ENCODE data around the gene RET. TPM values are rescaled to one million over a fixed set of nuclear protein-coding genes. Genes with fewer than 3 reads are reported as not detected.

RET gene
- total RNA-seq, 1 experiment from 2014 or later: 68.0 TPM

DNA sequence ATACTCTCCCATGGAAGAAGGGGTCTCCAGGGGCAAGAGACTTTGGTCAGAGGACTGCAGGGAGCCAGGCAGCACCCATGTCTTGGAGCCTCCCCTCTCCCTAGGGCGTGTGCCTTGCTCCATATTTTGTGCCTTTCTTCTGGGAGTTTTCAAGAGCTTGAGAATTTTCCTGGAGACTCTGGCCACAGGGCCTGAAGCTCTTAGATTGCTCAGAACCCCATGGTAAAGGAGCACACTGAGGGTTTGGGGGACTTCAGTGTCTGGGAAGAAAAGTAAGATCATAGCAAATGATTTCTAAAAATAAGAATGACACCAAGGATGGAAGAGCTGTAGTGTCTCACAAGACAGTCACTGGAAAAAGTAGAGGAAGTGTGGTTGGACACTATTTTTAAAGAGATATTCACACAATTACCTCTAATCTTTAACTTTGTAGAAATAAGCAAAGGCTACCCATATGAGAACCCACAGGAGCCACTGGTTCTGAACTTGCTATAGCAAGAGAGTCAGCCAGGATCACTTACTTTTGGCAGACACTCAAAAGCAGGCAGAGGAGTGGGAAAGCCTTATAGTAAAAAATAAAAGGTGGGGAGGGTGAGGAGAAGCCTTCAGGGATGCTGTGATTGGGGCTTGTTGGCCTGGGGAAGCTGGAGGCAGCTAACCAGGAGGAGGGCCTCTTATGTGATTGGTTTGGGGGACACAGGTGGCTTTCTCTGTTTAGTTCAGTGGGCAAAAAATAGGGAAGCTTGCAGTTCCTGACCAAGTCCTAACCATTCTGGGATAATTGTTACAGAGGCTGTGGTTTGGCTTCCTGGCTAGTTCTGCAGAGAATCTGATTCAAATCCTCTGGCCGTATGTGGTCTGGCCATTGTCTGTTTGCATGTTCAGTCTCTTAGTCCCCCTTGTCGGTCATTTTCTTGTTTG is 56.3 kb downstream of the RET start:
- H3K4me3 ChIP-seq (ENCODE audit: low read depth, low read length, poor library complexity, severe bottlenecking): no peak overlapping the region
- no TSS peak for BruUV-seq (replicated peaks)
- no peak overlapping the region for H3K27ac ChIP-seq (ENCODE audit: low read depth, low read length, poor library complexity, severe bottlenecking)
- POLR2A ChIA-PET (ENCODE audit: low non-redundant PET): no interaction called here
- no peak for DNase-seq (ENCODE audit: low spot score)
- intact Hi-C loops (cut with micrococcal nuclease; ENCODE audit: unreplicated experiment): no loop called here
- CTCF ChIA-PET: no interaction called here
- no peaks in the 10 kb centered on the region for H3K27me3 ChIP-seq (replicated peaks; ENCODE audit: insufficient read depth, low read depth, low read length, poor library complexity)
- TF ChIP-seq, protein P1, sequence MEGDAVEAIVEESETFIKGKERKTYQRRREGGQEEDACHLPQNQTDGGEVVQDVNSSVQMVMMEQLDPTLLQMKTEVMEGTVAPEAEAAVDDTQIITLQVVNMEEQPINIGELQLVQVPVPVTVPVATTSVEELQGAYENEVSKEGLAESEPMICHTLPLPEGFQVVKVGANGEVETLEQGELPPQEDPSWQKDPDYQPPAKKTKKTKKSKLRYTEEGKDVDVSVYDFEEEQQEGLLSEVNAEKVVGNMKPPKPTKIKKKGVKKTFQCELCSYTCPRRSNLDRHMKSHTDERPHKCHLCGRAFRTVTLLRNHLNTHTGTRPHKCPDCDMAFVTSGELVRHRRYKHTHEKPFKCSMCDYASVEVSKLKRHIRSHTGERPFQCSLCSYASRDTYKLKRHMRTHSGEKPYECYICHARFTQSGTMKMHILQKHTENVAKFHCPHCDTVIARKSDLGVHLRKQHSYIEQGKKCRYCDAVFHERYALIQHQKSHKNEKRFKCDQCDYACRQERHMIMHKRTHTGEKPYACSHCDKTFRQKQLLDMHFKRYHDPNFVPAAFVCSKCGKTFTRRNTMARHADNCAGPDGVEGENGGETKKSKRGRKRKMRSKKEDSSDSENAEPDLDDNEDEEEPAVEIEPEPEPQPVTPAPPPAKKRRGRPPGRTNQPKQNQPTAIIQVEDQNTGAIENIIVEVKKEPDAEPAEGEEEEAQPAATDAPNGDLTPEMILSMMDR (conservative IDR thresholded peaks at IDR 0.05; ENCODE audit: low read depth, low read length): no peak
- no peak for TF ChIP-seq EZH2 (IDR thresholded peaks at IDR 0.05; ENCODE audit: borderline replicate concordance, low read depth, low read length, poor library complexity, severe bottlenecking)
- peaks cover 5% of the 10 kb centered on the region for H3K4me1 ChIP-seq (ENCODE audit: insufficient read depth, low read length, poor library complexity, severe bottlenecking)
- no peaks in the 10 kb centered on the region for H3K36me3 ChIP-seq (ENCODE audit: insufficient read depth, low read length, poor library complexity, severe bottlenecking)
- no peaks in the 10 kb centered on the region for H3K9me3 ChIP-seq (ENCODE audit: low read depth, low read length, poor library complexity, severe bottlenecking)

DNA sequence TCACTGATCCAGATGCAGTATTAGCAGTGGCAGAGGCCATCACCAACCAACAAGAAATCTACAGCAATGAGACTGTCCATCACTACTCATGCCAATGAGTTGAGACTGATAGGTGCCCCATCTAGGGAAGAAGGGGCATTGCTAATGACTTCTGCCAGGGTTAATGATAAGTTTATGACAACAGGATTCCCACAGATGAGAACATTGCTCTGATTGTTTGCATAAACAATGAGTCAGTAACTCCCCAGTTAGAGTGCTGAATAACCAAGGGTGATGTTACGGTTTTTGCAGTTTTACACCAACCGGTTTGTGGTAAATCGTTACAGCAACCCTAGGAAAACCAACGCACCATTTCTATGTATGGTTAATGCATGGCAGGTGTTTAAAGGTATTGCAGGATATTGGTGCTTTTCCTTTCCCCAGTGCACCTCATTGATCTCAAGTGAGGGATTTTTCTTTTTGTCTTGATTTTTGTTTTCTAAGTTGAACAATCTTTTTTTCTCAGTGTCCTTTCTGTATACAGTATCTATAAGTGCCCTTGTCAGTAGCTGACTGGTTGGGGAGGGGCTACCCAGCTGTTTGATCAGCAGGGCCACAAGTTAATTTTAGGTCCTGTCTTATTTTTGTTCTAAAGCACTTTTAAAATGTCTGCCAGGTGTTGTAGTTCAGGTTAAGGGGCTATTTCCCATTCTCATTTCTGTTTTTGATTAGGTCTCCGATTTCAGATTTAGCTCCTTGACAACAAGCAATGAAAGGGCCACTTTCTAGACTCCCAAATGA is 57.4 kb downstream of the RET start:
- Histone ChIP-seq H3K4me1 (ENCODE audit: insufficient read depth, low read length, poor library complexity, severe bottlenecking) (peaks cover 5% of the 10 kb centered on the region), H3K27ac (ENCODE audit: low read depth, low read length, poor library complexity, severe bottlenecking) (no peak overlapping the region), H3K36me3 (ENCODE audit: insufficient read depth, low read length, poor library complexity, severe bottlenecking) (no peaks in the 10 kb centered on the region), H3K4me3 (ENCODE audit: low read depth, low read length, poor library complexity, severe bottlenecking) (no peak overlapping the region), H3K27me3 (replicated peaks; ENCODE audit: insufficient read depth, low read depth, low read length, poor library complexity) (no peaks in the 10 kb centered on the region), H3K9me3 (ENCODE audit: low read depth, low read length, poor library complexity, severe bottlenecking) (no peaks in the 10 kb centered on the region)
- ChIA-PET CTCF (no interaction called here), POLR2A (ENCODE audit: low non-redundant PET) (no interaction called here)
- intact Hi-C loops (cut with micrococcal nuclease; ENCODE audit: unreplicated experiment): no loop called here
- DNase-seq (ENCODE audit: low spot score): no peak
- TF ChIP-seq, protein P1 (conservative IDR thresholded peaks at IDR 0.05; ENCODE audit: low read depth, low read length): no peak
- TF ChIP-seq EZH2 (IDR thresholded peaks at IDR 0.05; ENCODE audit: borderline replicate concordance, low read depth, low read length, poor library complexity, severe bottlenecking): no peak
- BruUV-seq (replicated peaks): no TSS peak

DNA sequence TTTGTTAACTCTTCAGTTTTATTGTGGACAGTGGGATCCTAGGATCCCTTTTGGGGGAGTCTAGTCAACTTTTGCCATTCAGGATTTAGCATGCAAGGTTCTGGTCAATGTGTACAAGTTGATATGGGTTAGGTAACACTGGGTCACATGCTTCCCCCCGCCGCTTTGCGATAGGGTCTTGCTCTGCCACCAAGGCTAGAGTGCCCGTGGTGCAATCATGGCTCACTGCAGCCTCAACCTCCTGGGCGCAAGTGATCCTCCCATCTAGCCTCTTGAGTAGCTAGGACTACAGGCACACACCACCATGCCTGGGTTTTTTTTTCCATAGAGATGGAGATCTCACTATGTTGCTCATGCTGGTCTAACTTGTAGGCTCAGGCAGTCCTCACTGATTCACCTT is 58.2 kb downstream of the RET start:
- ChIA-PET CTCF (no interaction called here), POLR2A (ENCODE audit: low non-redundant PET) (no interaction called here)
- H3K27me3 ChIP-seq (replicated peaks; ENCODE audit: insufficient read depth, low read depth, low read length, poor library complexity): no peaks in the 10 kb centered on the region
- H3K9me3 ChIP-seq (ENCODE audit: low read depth, low read length, poor library complexity, severe bottlenecking): no peaks in the 10 kb centered on the region
- intact Hi-C loops (cut with micrococcal nuclease; ENCODE audit: unreplicated experiment): no loop called here
- H3K27ac ChIP-seq (ENCODE audit: low read depth, low read length, poor library complexity, severe bottlenecking): no peak overlapping the region
- peaks cover 12% of the 10 kb centered on the region for H3K4me1 ChIP-seq (ENCODE audit: insufficient read depth, low read length, poor library complexity, severe bottlenecking)
- no peak overlapping the region for H3K4me3 ChIP-seq (ENCODE audit: low read depth, low read length, poor library complexity, severe bottlenecking)
- DNase-seq (ENCODE audit: low spot score): no peak
- no TSS peak for BruUV-seq (replicated peaks)
- H3K36me3 ChIP-seq (ENCODE audit: insufficient read depth, low read length, poor library complexity, severe bottlenecking): no peaks in the 10 kb centered on the region
- no peak for TF ChIP-seq EZH2 (IDR thresholded peaks at IDR 0.05; ENCODE audit: borderline replicate concordance, low read depth, low read length, poor library complexity, severe bottlenecking)
- TF ChIP-seq, protein P1 (conservative IDR thresholded peaks at IDR 0.05; ENCODE audit: low read depth, low read length): no peak
